ENCODE measurements around the gene FUCA1.

FUCA1 gene

DNA sequence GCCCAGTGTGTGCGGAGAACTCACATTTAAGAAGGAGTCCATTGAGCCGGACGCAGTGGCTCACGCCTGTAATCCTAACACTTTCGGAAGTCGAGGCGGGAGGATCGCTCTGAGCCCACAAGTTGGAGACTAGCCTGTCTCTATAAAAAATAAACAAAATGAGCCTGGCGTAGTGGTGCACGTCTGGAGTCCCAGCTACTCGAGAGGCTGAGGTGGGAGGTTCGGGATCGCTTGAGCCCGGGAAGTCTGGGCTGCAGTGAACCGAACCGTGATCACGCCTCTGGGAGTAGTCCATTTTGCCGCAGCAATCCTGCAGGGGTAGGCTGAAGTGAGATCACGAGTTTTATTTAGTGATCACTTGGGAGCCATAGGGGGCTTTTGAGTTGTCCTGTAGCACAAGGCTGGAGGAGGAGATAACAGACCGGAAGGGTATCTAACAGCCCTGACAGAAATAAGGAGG, 497 bp upstream of the FUCA1 start:
- TF ChIP-seq CTCF (conservative IDR thresholded peaks at IDR 0.05; ENCODE audit: low read depth): peak; percentile 59; the same call in 1 of the 2 replicates
- peak; percentile 13 for DNase-seq (ENCODE audit: low spot score)
- POLR2A ChIA-PET (ENCODE audit: low non-redundant PET): no interaction called here
- H3K27ac ChIP-seq: peak overlapping the region; percentile 44
- CTCF ChIA-PET: interaction anchor here (0.6 kb wide), 1 partner anchor 34 kb away, joined by 3 read pairs; no protein-coding TSS in a partner anchor

GRCh38 chr1:23867542-23867894, 572 bp downstream of the FUCA1 start:
- peak; percentile 22 for DNase-seq (ENCODE audit: low spot score)
- POLR2A ChIA-PET (ENCODE audit: low non-redundant PET): no interaction called here
- TF ChIP-seq CTCF (conservative IDR thresholded peaks at IDR 0.05; ENCODE audit: low read depth): no peak
- CTCF ChIA-PET: interaction anchor here (0.6 to 0.8 kb wide), 4 partner anchors 26 to 58 kb away, joined by 3 to 4 read pairs (median 3); no protein-coding TSS in a partner anchor
- peak overlapping the region; percentile 44 for H3K27ac ChIP-seq

GRCh38 chr1:23865543-23865930, 2.6 kb downstream of the FUCA1 start:
- ChIA-PET CTCF (interaction anchor here (0.6 kb wide), 2 partner anchors 43 to 312 kb away, joined by 3 to 5 read pairs; no protein-coding TSS in a partner anchor), POLR2A (ENCODE audit: low non-redundant PET) (interaction anchor here (0.5 kb wide), 1 partner anchor 81 kb away, joined by 8 read pairs; no protein-coding TSS in a partner anchor)
- DNase-seq (ENCODE audit: low spot score): peak; percentile 72
- TF ChIP-seq CTCF (conservative IDR thresholded peaks at IDR 0.05; ENCODE audit: low read depth): no peak
- H3K27ac ChIP-seq: peak overlapping the region; percentile 57

- DNase-seq (ENCODE audit: low spot score): no peak
- peak overlapping the region; percentile 57; the same call in 1 of the 2 replicates for H3K27ac ChIP-seq
- POLR2A ChIA-PET (ENCODE audit: low non-redundant PET): interaction anchor here (0.5 kb wide), 1 partner anchor 81 kb away, joined by 8 read pairs; no protein-coding TSS in a partner anchor
- CTCF ChIA-PET: interaction anchor here (0.6 kb wide), 1 partner anchor 311 kb away, joined by 3 read pairs; no protein-coding TSS in a partner anchor
- TF ChIP-seq CTCF (conservative IDR thresholded peaks at IDR 0.05; ENCODE audit: low read depth): no peak
Measured at GRCh38 chr1:23864801-23865542, 3.1 kb downstream of the FUCA1 start.

DNA sequence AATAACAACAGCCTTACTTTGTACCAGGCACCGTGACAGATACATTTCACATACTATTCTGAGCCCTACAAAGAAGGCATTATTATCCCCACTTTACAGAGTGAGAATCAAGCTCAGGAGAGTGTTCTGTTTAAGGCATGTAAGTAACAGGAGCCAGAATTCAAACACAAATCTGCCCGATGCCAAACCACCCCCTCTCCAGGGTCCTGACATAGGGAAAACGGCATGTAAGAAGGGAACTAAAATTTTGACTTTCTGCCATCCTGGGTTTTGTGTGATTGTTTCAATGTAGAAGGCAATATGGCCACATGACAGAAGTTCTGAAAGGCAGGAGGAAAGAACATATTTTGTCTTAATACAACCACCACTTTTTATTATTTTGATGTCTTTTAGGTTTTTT, 5.5 kb downstream of the FUCA1 start:
- CTCF ChIA-PET: no interaction called here
- POLR2A ChIA-PET (ENCODE audit: low non-redundant PET): no interaction called here
- DNase-seq (ENCODE audit: low spot score): no peak

More for the DNA sequence above, 5.5 kb downstream of the FUCA1 start:
- no peak for TF ChIP-seq CTCF (conservative IDR thresholded peaks at IDR 0.05; ENCODE audit: low read depth)
- no peak overlapping the region for H3K27ac ChIP-seq

Data from RWPE1 (cell line).